Left ventricle myocardium inferior (tissue), 1 donor: Measurements from ENCODE around the gene GPRC6A. TPM values are rescaled to one million over a fixed set of nuclear protein-coding genes. Genes with fewer than 3 reads are reported as not detected.

ENCODE experiments used
- DNase-seq: peaks from one replicate; pipeline ENCODE4 v3.0.0-alpha.2; 2020
- H3K27ac ChIP-seq: fragments of 200-600 bp; replicated peaks from 2 replicates; pipeline ENCODE4 v1.8.0; 2021
- H3K27me3 ChIP-seq: fragments of 200-600 bp; 2 replicates; pipeline ENCODE4 v1.8.0; 2021; ENCODE audit warnings: low read depth
- H3K36me3 ChIP-seq: fragments of 200-600 bp; 2 replicates; pipeline ENCODE4 v1.8.0; 2021
- H3K4me1 ChIP-seq: fragments of 200-600 bp; 2 replicates; pipeline ENCODE4 v1.8.0; 2021
- H3K4me3 ChIP-seq: fragments of 200-600 bp; 2 replicates; pipeline ENCODE4 v1.8.0; 2021; ENCODE audit warnings: mild to moderate bottlenecking, moderate library complexity
- H3K9me3 ChIP-seq: fragments of 200-600 bp; replicated peaks from 2 replicates; pipeline ENCODE4 v1.8.0; 2021
- CTCF ChIP-seq: fragments of 200-600 bp; IDR thresholded peaks from 2 replicates; pipeline ENCODE4 v1.8.0; 2021; ENCODE audit warnings: antibody characterized with exemption, mild to moderate bottlenecking, borderline replicate concordance
- intact Hi-C: fragments of 100-400 bp; cut with micrococcal nuclease; formaldehyde crosslinking; loops from one replicate; pipeline ENCODE4 v1.11.0; 2022
- total RNA-seq: library from RNA; stranded (reverse); fragmentation: NEBNext Ultra II Directional; extraction: Animal tissue kit (Norgen Biotek cat#: 25700); gene quantifications from one replicate; pipeline ENCODE4 v1.2.1, GENCODE V29; 2021
- donor health status: DM: no; HTN: yes; CAD: no; lungs with severe emphysema.

GPRC6A gene
- total RNA-seq, 1 donor from 2014 or later = not detected

- TF ChIP-seq CTCF = no peak
- no peak overlapping the region for H3K27ac ChIP-seq
- peaks cover 50% of the 10 kb centered on the region for H3K27me3 ChIP-seq
- no peak overlapping the region for H3K4me3 ChIP-seq
- no peak for DNase-seq
- no peaks in the 10 kb centered on the region for H3K36me3 ChIP-seq
- intact Hi-C loops = no loop called here
- peaks cover 16% of the 10 kb centered on the region for H3K4me1 ChIP-seq
- no peaks in the 10 kb centered on the region for H3K9me3 ChIP-seq
Measured at GRCh38 chr6:116761779-116762178, 67.1 kb downstream of the GPRC6A start.

GRCh38 chr6:116745176-116745575 is 83.7 kb downstream of the GPRC6A start:
- intact Hi-C loops = no loop called here
- Histone ChIP-seq H3K4me1 (no peaks in the 10 kb centered on the region), H3K27me3 (no peaks in the 10 kb centered on the region), H3K27ac (no peak overlapping the region), H3K9me3 (peaks cover 25% of the 10 kb centered on the region), H3K36me3 (no peaks in the 10 kb centered on the region), H3K4me3 (no peak overlapping the region)
- no peak for DNase-seq
- TF ChIP-seq CTCF = no peak

Other genes with a start within 250 kb of the GPRC6A start
- not detected for gene RSPH4A, start 212.6 kb downstream of the GPRC6A start, total RNA-seq
- gene ZUP1, start 160.3 kb downstream of the GPRC6A start, total RNA-seq = 3.1 TPM
- gene KPNA5, start 147.9 kb downstream of the GPRC6A start, total RNA-seq = 7.8 TPM
- 3.5 TPM for gene FAM162B, start 63.4 kb downstream of the GPRC6A start, total RNA-seq
- gene RFX6, start 48.2 kb upstream of the GPRC6A start, total RNA-seq = not detected